ENCODE data around the gene SNRPA. TPM values are rescaled to one million over a fixed set of nuclear protein-coding genes. Genes with fewer than 3 reads are reported as not detected.
A peak's percentile ranks its signal among the peaks of the same experiment; 100 is the strongest.

SNRPA gene
- total and polyA plus RNA-seq, 2 of the 13 experiments (the other 11 are each of a cell fraction or from before 2014, with no cell fraction given): 59.6 to 162 TPM

DNA sequence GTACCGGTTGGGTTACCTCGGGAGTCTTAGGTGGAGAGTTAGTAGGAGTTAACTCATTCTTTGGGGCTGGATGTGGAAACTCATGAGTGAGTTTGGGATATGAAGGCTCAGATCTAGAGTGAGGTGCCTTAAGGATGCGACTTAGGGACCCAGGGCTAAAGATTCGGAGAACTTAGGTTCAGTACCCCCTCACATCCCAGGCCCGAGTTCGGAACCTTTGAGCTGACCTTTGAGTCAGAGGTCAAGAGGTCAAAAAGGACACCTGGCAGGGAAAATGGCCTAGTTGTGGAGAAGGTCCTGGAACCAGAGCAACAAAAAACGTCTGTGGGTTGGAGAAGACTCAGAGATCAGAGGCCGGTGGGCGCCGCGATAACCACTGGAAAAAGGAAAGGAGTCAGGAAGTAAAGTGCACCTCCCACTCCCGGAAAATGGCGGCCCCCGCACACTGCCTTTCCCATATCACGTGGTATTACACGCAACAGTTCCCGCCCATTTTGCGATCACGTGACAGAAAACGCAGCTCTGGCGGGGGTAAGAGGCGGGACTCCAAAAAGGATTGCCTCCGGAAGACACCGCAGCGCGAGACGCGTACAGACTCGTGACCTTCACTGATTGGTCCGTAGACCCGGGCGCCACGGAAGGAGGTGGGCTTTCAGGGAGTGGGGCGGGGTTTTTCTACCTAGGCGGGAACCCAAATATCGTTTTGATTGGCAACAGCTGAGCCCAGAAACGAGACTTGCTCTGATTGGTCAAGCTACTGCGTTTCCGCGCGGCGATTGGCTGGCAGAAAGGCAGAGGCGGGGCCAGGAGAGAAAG, 737 bp upstream of the SNRPA start, which contains the start of gene ACTMAP (continued):
- TF ChIP-seq, protein P1, sequence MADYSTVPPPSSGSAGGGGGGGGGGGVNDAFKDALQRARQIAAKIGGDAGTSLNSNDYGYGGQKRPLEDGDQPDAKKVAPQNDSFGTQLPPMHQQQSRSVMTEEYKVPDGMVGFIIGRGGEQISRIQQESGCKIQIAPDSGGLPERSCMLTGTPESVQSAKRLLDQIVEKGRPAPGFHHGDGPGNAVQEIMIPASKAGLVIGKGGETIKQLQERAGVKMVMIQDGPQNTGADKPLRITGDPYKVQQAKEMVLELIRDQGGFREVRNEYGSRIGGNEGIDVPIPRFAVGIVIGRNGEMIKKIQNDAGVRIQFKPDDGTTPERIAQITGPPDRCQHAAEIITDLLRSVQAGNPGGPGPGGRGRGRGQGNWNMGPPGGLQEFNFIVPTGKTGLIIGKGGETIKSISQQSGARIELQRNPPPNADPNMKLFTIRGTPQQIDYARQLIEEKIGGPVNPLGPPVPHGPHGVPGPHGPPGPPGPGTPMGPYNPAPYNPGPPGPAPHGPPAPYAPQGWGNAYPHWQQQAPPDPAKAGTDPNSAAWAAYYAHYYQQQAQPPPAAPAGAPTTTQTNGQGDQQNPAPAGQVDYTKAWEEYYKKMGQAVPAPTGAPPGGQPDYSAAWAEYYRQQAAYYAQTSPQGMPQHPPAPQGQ (CRISPR knock-in tag; IDR thresholded peaks at IDR 0.05; ENCODE audit: borderline replicate concordance): no peak
- TF ChIP-seq U2AF1 (optimal IDR thresholded peaks at IDR 0.05; ENCODE audit: low read depth, low read length) (no peak), JARID2 (CRISPR knock-in tag; IDR thresholded peaks at IDR 0.05; ENCODE audit: insufficient replicate concordance) (no peak), ZNF790 (CRISPR knock-in tag; IDR thresholded peaks at IDR 0.05; ENCODE audit: borderline replicate concordance) (no peak; the same call in 1 of the 2 replicates), ZNF766 (CRISPR knock-in tag; IDR thresholded peaks at IDR 0.05; ENCODE audit: borderline replicate concordance) (no peak), MIER3 (CRISPR knock-in tag; IDR thresholded peaks at IDR 0.05; ENCODE audit: borderline replicate concordance) (peak; percentile 16; the same call in 1 of the 2 replicates), BCL6 (CRISPR knock-in tag; IDR thresholded peaks at IDR 0.05) (0 out of 2 replicates have a peak, but pooled peaks have one; percentile 11), MYNN (CRISPR knock-in tag; IDR thresholded peaks at IDR 0.05; ENCODE audit: low read depth) (no peak), POGZ (CRISPR knock-in tag; IDR thresholded peaks at IDR 0.05) (no peak), ZMYM2 (CRISPR knock-in tag; IDR thresholded peaks at IDR 0.05) (no peak; the same call in 1 of the 2 replicates), ZNF747 (CRISPR knock-in tag; IDR thresholded peaks at IDR 0.05; ENCODE audit: borderline replicate concordance) (no peak), REL (CRISPR knock-in tag; conservative IDR thresholded peaks at IDR 0.05) (no peak), TP53 (CRISPR knock-in tag; conservative IDR thresholded peaks at IDR 0.05) (no peak), MBD4 (IDR thresholded peaks at IDR 0.05; ENCODE audit: borderline replicate concordance, low read length) (no peak), HOXA3 (CRISPR knock-in tag; IDR thresholded peaks at IDR 0.05) (peak; percentile 95), XRCC5 (optimal IDR thresholded peaks at IDR 0.05; ENCODE audit: low read length) (no peak), NKX3-1 (CRISPR knock-in tag; IDR thresholded peaks at IDR 0.05) (no peak)
- TF ChIP-seq, protein P2, sequence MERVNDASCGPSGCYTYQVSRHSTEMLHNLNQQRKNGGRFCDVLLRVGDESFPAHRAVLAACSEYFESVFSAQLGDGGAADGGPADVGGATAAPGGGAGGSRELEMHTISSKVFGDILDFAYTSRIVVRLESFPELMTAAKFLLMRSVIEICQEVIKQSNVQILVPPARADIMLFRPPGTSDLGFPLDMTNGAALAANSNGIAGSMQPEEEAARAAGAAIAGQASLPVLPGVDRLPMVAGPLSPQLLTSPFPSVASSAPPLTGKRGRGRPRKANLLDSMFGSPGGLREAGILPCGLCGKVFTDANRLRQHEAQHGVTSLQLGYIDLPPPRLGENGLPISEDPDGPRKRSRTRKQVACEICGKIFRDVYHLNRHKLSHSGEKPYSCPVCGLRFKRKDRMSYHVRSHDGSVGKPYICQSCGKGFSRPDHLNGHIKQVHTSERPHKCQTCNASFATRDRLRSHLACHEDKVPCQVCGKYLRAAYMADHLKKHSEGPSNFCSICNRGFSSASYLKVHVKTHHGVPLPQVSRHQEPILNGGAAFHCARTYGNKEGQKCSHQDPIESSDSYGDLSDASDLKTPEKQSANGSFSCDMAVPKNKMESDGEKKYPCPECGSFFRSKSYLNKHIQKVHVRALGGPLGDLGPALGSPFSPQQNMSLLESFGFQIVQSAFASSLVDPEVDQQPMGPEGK (CRISPR knock-in tag; IDR thresholded peaks at IDR 0.05): peak; percentile 49; the same call in 1 of the 2 replicates
- TF ChIP-seq, protein P3, sequence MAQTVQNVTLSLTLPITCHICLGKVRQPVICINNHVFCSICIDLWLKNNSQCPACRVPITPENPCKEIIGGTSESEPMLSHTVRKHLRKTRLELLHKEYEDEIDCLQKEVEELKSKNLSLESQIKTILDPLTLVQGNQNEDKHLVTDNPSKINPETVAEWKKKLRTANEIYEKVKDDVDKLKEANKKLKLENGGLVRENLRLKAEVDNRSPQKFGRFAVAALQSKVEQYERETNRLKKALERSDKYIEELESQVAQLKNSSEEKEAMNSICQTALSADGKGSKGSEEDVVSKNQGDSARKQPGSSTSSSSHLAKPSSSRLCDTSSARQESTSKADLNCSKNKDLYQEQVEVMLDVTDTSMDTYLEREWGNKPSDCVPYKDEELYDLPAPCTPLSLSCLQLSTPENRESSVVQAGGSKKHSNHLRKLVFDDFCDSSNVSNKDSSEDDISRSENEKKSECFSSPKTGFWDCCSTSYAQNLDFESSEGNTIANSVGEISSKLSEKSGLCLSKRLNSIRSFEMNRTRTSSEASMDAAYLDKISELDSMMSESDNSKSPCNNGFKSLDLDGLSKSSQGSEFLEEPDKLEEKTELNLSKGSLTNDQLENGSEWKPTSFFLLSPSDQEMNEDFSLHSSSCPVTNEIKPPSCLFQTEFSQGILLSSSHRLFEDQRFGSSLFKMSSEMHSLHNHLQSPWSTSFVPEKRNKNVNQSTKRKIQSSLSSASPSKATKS (CRISPR knock-in tag; IDR thresholded peaks at IDR 0.05): 0 out of 2 replicates have a peak, but pooled peaks have one; percentile 31
- TF ChIP-seq, protein P4, sequence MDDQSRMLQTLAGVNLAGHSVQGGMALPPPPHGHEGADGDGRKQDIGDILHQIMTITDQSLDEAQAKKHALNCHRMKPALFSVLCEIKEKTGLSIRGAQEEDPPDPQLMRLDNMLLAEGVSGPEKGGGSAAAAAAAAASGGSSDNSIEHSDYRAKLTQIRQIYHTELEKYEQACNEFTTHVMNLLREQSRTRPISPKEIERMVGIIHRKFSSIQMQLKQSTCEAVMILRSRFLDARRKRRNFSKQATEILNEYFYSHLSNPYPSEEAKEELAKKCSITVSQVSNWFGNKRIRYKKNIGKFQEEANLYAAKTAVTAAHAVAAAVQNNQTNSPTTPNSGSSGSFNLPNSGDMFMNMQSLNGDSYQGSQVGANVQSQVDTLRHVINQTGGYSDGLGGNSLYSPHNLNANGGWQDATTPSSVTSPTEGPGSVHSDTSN (CRISPR knock-in tag; IDR thresholded peaks at IDR 0.05; ENCODE audit: borderline replicate concordance): 0 out of 2 replicates have a peak, but pooled peaks have one; percentile 4
- TF ChIP-seq, protein P5, sequence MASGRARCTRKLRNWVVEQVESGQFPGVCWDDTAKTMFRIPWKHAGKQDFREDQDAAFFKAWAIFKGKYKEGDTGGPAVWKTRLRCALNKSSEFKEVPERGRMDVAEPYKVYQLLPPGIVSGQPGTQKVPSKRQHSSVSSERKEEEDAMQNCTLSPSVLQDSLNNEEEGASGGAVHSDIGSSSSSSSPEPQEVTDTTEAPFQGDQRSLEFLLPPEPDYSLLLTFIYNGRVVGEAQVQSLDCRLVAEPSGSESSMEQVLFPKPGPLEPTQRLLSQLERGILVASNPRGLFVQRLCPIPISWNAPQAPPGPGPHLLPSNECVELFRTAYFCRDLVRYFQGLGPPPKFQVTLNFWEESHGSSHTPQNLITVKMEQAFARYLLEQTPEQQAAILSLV (CRISPR knock-in tag; IDR thresholded peaks at IDR 0.05; ENCODE audit: borderline replicate concordance): no peak

Data from HepG2 (cell line).